Measurements from ENCODE around the gene NFIB. TPM values are rescaled to one million over a fixed set of nuclear protein-coding genes. Genes with fewer than 3 reads are reported as not detected.

NFIB gene
- total RNA-seq, 2 experiments from 2014 or later, result 13.7 to 25.1 TPM

- ChIA-PET CTCF (ENCODE audit: unreplicated experiment) (interaction anchor here (0.6 kb wide), 1 partner anchor 863 kb away, joined by 5 read pairs; no protein-coding TSS in a partner anchor), POLR2A (no interaction called here)
- Histone ChIP-seq H3K9me3 (ENCODE audit: low read length) (no peaks in the 10 kb centered on the region), H4K20me1 (ENCODE audit: insufficient read depth, low read length) (no peaks in the 10 kb centered on the region), H3K4me3 (ENCODE audit: low read depth, low read length, poor library complexity, severe bottlenecking) (no peak overlapping the region), H2AFZ (ENCODE audit: low read length) (no peak overlapping the region), H3K9me2 (ENCODE audit: insufficient read depth, low read length) (no peaks in the 10 kb centered on the region), H3K79me2 (ENCODE audit: insufficient read depth, low read depth, low read length) (no peaks in the 10 kb centered on the region), H3K36me3 (ENCODE audit: insufficient read depth, low read length) (no peaks in the 10 kb centered on the region), H3K27ac (ENCODE audit: low read depth, low read length, poor library complexity, severe bottlenecking) (no peak overlapping the region), H3K4me1 (ENCODE audit: insufficient read depth, low read length, poor library complexity, severe bottlenecking) (no peaks in the 10 kb centered on the region), H3K4me2 (ENCODE audit: low read length) (no peak overlapping the region)
- TF ChIP-seq EZH2phosphoT487 (IDR thresholded peaks at IDR 0.05; ENCODE audit: borderline replicate concordance, low read depth, low read length) (no peak), CTCF (conservative IDR thresholded peaks at IDR 0.05; ENCODE audit: low read length) (no peak)
- no peak for DNase-seq (ENCODE audit: low spot score)
- BruUV-seq (replicated peaks), result no TSS peak
- intact Hi-C loops (cut with micrococcal nuclease; ENCODE audit: unreplicated experiment), result loop anchor here (5.0 kb wide), 4 partner anchors 269 to 439 kb away; no protein-coding TSS in a partner anchor
Observed at GRCh38 chr9:14351221-14351836, 37.4 kb upstream of the NFIB start.

- H3K4me1 ChIP-seq (ENCODE audit: insufficient read depth, low read length, poor library complexity, severe bottlenecking), result no peaks in the 10 kb centered on the region
- CTCF ChIA-PET (ENCODE audit: unreplicated experiment), result interaction anchor here (0.6 kb wide), 1 partner anchor 863 kb away, joined by 5 read pairs; no protein-coding TSS in a partner anchor
- no peak overlapping the region for H3K4me3 ChIP-seq (ENCODE audit: low read depth, low read length, poor library complexity, severe bottlenecking)
- H3K79me2 ChIP-seq (ENCODE audit: insufficient read depth, low read depth, low read length), result no peaks in the 10 kb centered on the region
- POLR2A ChIA-PET, result interaction anchor here (0.5 kb wide), 1 partner anchor 748 kb away, joined by 3 read pairs; no protein-coding TSS in a partner anchor
- intact Hi-C loops (cut with micrococcal nuclease; ENCODE audit: unreplicated experiment), result loop anchor here (5.0 kb wide), 4 partner anchors 268 to 438 kb away; no protein-coding TSS in a partner anchor
- H3K36me3 ChIP-seq (ENCODE audit: insufficient read depth, low read length), result no peaks in the 10 kb centered on the region
- H3K9me2 ChIP-seq (ENCODE audit: insufficient read depth, low read length), result no peaks in the 10 kb centered on the region
- no peaks in the 10 kb centered on the region for H4K20me1 ChIP-seq (ENCODE audit: insufficient read depth, low read length)
- H3K9me3 ChIP-seq (ENCODE audit: low read length), result no peaks in the 10 kb centered on the region
- TF ChIP-seq CTCF (conservative IDR thresholded peaks at IDR 0.05; ENCODE audit: low read length), result no peak
- no peak for TF ChIP-seq EZH2phosphoT487 (IDR thresholded peaks at IDR 0.05; ENCODE audit: borderline replicate concordance, low read depth, low read length)
- no peak overlapping the region for H2AFZ ChIP-seq (ENCODE audit: low read length)
- DNase-seq (ENCODE audit: low spot score), result no peak
- no TSS peak for BruUV-seq (replicated peaks)
- no peak overlapping the region for H3K4me2 ChIP-seq (ENCODE audit: low read length)
- no peak overlapping the region for H3K27ac ChIP-seq (ENCODE audit: low read depth, low read length, poor library complexity, severe bottlenecking)
Observed at GRCh38 chr9:14350754-14351153, 36.8 kb upstream of the NFIB start.

- DNase-seq (ENCODE audit: low spot score), result no peak
- H3K4me2 ChIP-seq (ENCODE audit: low read length), result no peak overlapping the region
- no peaks in the 10 kb centered on the region for H3K4me1 ChIP-seq (ENCODE audit: insufficient read depth, low read length, poor library complexity, severe bottlenecking)
- no TSS peak for BruUV-seq (replicated peaks)
- H3K36me3 ChIP-seq (ENCODE audit: insufficient read depth, low read length), result no peaks in the 10 kb centered on the region
- H2AFZ ChIP-seq (ENCODE audit: low read length), result no peak overlapping the region
- H3K9me3 ChIP-seq (ENCODE audit: low read length), result no peaks in the 10 kb centered on the region
- no peak for TF ChIP-seq EZH2phosphoT487 (IDR thresholded peaks at IDR 0.05; ENCODE audit: borderline replicate concordance, low read depth, low read length)
- no peak for TF ChIP-seq CTCF (conservative IDR thresholded peaks at IDR 0.05; ENCODE audit: low read length)
- intact Hi-C loops (cut with micrococcal nuclease; ENCODE audit: unreplicated experiment), result loop anchor here (5.0 kb wide), 4 partner anchors 268 to 438 kb away; no protein-coding TSS in a partner anchor
- POLR2A ChIA-PET, result interaction anchor here (0.5 kb wide), 1 partner anchor 748 kb away, joined by 3 read pairs; no protein-coding TSS in a partner anchor
- CTCF ChIA-PET (ENCODE audit: unreplicated experiment), result no interaction called here
- no peaks in the 10 kb centered on the region for H3K79me2 ChIP-seq (ENCODE audit: insufficient read depth, low read depth, low read length)
- H3K4me3 ChIP-seq (ENCODE audit: low read depth, low read length, poor library complexity, severe bottlenecking), result no peak overlapping the region
- H4K20me1 ChIP-seq (ENCODE audit: insufficient read depth, low read length), result no peaks in the 10 kb centered on the region
- no peak overlapping the region for H3K27ac ChIP-seq (ENCODE audit: low read depth, low read length, poor library complexity, severe bottlenecking)
- H3K9me2 ChIP-seq (ENCODE audit: insufficient read depth, low read length), result no peaks in the 10 kb centered on the region
Observed at GRCh38 chr9:14350349-14350728, 36.4 kb upstream of the NFIB start.
